HG02610 (cell line): Measurements from ENCODE around the gene THSD4.

Source experiments
- ATAC-seq: cut with Tn5 transposase; IDR thresholded peaks from one replicate; pipeline ENCODE4 v1.9.1; 2021; ENCODE audit warnings: mild to moderate bottlenecking, moderate library complexity; ENCODE audit not compliant: unreplicated experiment

The THSD4 gene

DNA sequence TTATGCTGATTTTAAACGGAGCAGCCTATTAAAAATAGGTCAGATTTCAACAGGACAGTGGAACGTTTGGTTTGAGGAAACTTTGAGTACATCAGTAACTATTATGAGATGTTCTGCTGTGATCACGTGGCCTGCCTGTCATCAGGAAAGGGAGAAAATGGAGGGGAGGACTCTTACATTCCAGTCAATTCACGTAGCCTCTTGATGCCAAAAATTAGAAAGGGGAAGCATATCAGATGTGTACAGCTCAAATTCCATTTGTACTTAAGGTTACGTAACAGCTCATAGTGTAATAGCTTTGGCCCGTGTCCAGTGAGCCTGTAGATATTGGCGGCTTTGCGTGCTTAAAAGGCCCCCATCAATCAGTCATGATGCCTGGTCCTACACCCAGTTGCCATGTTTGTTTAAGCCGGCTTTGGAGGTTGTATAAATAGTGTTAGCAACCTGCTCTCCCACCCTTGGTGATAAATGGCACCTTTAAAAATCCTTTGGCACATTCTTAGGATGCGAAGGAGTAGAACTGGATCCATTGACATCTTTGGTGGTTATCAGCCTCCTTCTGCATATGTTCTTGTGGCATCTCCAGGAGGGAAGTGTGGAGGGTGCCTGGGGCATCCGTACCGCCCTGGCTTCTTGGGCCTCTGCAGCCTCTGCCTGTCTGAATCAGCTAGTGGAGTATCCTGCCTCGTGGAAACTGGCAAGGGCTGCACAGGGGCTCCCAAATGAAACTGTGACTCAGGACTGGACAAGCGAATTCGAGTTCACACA is 163.9 kb downstream of the THSD4 start:
- ATAC-seq: no peak

DNA sequence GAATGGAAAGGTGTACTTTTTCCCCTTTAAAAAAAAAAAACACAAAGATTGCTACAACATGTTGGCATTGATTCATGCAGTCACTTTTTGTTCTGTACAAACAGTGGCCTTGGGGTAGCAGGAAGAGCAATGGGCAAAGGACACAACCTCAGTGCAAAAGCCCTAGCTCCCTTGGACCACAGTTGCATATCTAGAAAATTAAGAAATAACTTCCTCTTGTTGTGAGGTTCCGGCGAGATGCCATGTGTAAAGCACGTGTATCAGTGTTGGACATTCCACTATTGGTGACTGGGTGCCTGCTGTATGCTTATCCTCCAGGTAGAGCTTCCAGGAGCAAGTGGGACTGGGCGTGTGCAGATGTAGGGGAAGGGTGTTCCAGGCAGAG is 164.5 kb downstream of the THSD4 start:
- no peak for ATAC-seq

GRCh38 chr15:71280206-71280605 is 164.9 kb downstream of the THSD4 start:
- no peak for ATAC-seq

DNA sequence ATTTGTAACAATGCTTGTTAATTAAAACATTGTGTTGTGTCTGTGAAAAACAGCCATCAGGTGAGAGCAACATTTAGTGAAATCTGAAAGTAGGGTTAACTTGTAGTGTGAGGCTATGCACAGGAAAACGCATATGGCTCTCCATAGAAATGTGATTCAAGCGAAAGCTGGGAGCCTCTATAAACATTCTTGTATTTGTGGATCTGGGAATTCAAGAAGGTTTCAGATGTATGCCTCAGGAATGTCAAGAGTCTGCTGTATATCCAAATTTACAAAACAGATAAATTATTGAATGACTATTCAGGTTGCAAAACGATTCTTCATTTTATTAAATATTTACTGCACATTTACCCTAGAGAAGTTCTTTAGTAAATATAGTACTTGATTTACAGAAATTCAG is 166.0 kb downstream of the THSD4 start:
- no peak for ATAC-seq

DNA sequence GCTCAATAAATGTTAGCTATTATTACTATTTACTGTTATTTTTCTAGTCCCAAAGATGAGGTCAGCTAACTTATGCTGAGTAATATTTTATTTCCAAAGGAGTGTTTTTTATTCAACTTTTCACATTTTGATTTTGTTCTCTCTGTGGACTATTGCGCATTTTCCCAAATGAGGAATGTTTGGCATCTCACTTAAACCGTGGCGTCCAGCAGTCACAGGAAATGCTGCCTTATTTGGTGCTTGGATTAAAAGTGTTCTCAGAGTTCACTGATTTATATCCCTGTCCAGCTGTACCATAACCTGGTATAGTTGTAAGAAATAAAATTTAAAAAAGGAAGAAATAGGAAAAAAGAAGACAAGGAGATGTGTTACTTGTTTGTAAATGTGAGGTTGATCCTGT is 166.8 kb downstream of the THSD4 start:
- no peak for ATAC-seq

- ATAC-seq: no peak
Measured at GRCh38 chr15:71288348-71288955, 173.2 kb downstream of the THSD4 start.

DNA sequence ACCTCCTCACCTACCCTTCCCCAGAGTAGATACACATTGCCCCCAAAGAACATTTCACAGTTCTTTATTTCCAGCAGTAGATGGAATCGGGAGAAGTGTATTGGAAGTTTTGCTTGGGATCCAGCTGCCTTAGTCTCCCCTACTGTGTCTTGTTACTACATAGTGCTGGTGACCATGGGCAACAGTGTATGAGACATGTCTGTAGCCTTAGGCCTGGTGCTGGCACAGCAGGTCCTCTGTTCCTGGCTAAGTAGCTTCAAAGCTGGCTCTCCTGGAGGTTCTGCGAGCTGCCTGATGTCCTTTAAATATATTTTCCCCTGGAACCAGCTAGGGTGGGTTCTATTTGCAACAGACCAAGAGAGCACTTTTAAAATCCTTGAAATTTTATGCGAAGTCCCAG is 174.7 kb downstream of the THSD4 start:
- no peak for ATAC-seq

DNA sequence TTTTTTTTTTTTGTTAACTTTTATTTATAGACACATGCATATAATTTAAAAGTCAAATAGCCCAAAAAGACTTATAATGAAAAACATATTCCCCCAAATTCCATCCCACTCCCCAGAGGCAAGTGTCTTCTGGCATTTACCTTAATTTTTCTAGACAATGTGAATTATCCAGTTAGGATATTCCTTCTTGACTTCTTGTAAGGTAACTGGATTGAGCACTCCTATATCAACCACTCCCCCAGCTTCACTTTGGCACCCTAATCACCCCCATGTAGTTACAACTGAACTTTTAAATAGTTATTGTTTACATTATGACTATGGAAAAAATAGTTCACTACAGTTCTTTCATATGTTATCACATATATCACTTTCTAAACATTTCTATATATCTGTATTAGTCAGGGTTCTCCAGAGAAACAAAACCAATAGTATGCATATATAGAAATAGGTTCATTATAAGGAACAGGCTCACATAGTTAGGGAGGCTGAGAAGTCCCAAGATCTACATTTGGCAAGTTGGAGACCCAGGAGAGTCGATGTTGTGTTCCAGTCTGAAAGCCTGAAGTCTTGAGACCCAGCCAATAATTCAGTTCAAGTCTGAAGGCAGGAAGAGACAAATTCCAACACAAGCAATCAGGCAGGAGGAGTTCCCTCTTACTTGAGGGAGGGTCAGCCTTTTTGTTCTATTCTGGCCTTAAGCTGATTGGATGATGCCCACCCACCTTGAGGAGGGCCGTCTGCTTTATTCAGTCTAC is 175.8 kb downstream of the THSD4 start:
- ATAC-seq: no peak

DNA sequence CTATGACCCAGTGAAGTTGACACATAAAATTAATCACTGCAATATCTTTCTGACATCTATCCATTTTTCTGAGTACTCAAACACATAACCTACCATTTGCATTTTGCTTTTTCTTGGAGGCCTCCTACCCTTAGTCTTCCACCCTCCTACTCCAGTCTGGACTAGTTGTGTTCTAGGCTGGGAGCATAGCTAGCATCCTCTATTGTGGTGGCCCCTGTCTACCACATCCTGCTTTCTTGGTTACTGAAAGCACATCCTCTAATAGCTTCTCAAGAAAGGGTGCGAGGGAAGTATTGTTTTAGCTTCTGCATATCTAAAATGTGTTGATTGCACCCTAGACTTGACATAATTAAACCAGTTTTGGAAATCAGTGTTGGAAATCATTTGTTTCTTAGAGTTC is 176.5 kb downstream of the THSD4 start:
- no peak for ATAC-seq

- no peak for ATAC-seq
Measured at GRCh38 chr15:71293723-71294122, 178.5 kb downstream of the THSD4 start.

DNA sequence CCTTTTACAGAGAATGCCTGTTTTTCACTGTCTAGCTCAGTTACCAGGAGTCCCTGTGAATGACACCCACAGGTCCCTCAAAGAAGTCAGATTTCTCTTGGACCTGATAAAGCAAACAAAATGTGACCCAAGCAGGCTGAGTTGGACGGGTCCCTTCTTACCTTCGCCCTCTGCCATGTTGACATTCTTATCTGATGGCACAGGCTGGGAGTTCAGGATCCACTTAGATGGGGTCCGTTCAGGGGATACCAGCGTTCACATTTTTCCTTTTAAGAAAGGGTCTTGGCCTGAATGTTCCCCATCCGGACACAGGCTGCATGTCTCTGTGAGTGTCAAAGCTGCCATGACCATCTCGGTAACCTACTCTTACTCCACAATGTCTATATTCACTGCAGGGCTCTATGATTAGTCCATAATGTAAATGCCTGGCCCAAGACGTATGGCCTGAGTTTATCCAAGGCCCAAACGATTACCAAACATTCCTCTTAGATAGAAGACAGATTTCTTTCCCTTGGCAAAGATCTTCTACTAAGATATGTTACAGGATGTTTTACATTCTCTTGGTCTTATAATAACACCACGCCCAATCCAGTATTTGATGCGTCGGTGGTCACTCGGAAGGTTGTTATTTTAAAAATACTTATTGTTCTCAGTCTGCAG is 179.1 kb downstream of the THSD4 start:
- no peak for ATAC-seq

GRCh38 chr15:71294911-71295602 is 179.8 kb downstream of the THSD4 start:
- ATAC-seq: no peak

DNA sequence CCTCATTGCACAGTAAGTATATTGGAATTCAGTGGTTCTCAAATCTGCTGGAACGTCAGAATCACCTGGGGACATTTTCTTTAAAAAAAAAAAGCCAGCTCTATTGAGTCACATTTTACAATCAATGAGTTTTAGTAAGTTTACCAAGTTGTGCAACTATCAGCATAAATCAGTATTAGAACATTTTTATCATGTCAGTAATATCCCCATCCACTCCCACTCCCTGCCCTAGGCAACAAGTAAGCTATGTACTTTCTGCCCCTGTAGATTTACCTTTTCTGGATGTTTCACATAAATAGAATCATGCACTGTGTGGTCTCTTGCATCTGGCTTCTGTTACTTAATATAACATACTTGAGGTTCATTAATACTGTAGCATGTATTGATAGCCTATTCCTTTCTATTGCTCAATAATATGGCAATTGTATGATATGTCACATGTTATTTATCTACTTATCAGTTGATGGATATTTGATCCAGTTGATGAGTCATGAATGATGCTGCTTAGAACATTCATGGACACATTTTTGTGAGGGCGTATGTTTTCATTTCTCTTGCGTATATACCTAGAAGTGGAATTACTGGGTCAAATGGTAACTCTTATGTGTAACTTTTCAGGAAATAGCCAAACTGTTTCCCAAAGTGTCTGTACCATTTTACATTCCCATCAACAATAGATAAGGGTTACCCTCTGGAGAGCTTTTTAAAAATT is 180.5 kb downstream of the THSD4 start:
- no peak for ATAC-seq

- no peak for ATAC-seq
Measured at GRCh38 chr15:71296315-71296679, 181.0 kb downstream of the THSD4 start.

DNA sequence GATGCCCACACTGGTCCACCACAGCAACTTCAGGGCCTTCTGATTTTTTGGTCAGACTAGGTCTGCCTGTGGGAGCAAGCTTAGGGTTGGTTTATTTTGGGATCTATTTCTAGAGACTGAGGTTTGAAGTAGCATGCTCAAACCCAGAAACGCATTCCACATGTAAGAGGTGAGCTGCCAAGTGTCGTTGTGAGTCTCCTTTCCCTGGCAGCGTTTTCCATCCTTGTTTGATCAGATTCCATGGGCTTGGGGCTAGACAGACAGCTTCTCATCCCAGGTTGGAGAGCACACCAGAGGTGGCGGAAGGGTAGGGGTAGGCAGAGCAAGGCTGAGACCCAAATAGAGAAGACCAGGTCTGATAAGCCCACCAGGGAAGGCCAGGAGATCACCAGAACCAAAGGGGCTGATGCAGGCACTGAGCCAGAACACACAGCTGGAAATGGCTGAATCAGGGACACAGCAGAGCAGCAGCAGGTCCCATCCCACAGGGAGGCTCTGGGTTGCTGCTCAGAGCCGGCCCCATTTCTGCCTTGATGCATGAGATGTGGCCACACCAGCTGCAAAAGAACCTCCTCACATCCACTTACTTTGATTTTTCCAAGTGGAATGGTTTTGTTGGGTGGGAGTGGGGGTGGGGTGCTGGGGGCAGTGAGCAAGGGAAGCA is 186.8 kb downstream of the THSD4 start:
- ATAC-seq: no peak

GRCh38 chr15:71302861-71303410 is 187.7 kb downstream of the THSD4 start:
- no peak for ATAC-seq

- ATAC-seq: no peak
Measured at GRCh38 chr15:71303977-71304376, 188.7 kb downstream of the THSD4 start.

GRCh38 chr15:71304681-71305080 is 189.4 kb downstream of the THSD4 start:
- ATAC-seq: no peak

DNA sequence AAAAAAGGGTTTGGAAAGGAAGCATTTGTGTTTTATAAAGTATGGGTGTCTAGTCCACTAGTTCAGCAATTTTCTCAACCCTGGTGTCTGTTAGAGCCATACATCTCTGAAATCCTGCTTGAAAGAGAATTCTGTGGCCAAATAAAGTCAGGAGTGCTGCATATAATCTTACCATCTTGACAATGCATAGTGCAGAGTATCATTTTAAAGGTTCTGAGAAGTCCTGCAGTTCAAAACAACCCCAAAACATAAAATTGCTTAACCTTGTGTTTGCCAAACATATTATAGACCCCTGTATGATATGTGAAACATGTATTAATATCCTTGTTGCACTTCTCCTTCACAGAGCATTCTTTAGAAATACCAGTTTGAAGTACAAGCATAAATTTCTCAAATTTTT is 191.3 kb downstream of the THSD4 start:
- no peak for ATAC-seq
